PC-9 (cell line): ENCODE data around the gene ABHD17A. TPM values are rescaled to one million over a fixed set of nuclear protein-coding genes. Genes with fewer than 3 reads are reported as not detected.

Experiments
- BruUV-seq: library from RNA; stranded (reverse); fragments of 400-500 nt; replicated peaks from 2 replicates; lab custom pipeline; 2021; lab: Mats Ljungman, UMichigan
- CTCF ChIA-PET: fragments of 300-600 bp; sonication (Branson Sonifier 250); formaldehyde crosslinking; loops from one replicate; lab custom pipeline; 2022; ENCODE audit warnings: antibody characterized with exemption; lab: Charles Lee
- POLR2A ChIA-PET: fragments of 300-600 bp; sonication (Branson Sonifier 250); formaldehyde crosslinking; loops from one replicate; lab custom pipeline; 2022; ENCODE audit warnings: antibody characterized with exemption; ENCODE audit not compliant: unreplicated experiment; lab: Charles Lee
- DNase-seq, 2 experiments: peaks; one replicate each; pipeline versions ENCODE4 v3.0.0 to v3.0.0-alpha.2; 2015 to 2022; ENCODE audit warnings: mixed read lengths in 1 of 2
- H2AFZ ChIP-seq: fragments of 200-600 bp; sonication (generic); 2 replicates; pipeline ENCODE4 v1.8.1; 2017; ENCODE audit warnings: antibody characterized with exemption
- H3F3A ChIP-seq: fragments of 200-600 bp; sonication (generic); 2 replicates; pipeline ENCODE4 v1.8.1; 2017; ENCODE audit warnings: antibody characterized with exemption, mild to moderate bottlenecking, low read depth; ENCODE audit not compliant: insufficient read depth
- H3K27ac ChIP-seq: fragments of 200-600 bp; sonication (generic); 2 replicates; pipeline ENCODE4 v1.6.1; 2016; ENCODE audit warnings: mixed run types
- H3K27me3 ChIP-seq: fragments of 200-600 bp; sonication (generic); 2 replicates; pipeline ENCODE4 v1.6.1; 2016; ENCODE audit warnings: low read depth, mixed run types; ENCODE audit not compliant: insufficient read depth
- H3K36me3 ChIP-seq: fragments of 200-600 bp; sonication (generic); 2 replicates; pipeline ENCODE4 v1.6.1; 2016; ENCODE audit warnings: low read depth, mixed run types
- H3K4me1 ChIP-seq: fragments of 200-600 bp; sonication (generic); replicated peaks from 2 replicates; pipeline ENCODE4 v1.6.1; 2016; ENCODE audit warnings: mixed run types; ENCODE audit not compliant: insufficient read depth
- H3K4me2 ChIP-seq: fragments of 200-600 bp; sonication (generic); 2 replicates; pipeline ENCODE4 v1.6.1; 2017; ENCODE audit warnings: mixed run types
- H3K4me3 ChIP-seq: fragments of 200-600 bp; sonication (generic); 2 replicates; pipeline ENCODE4 v1.6.1; 2016; ENCODE audit warnings: mixed run types
- H3K79me2 ChIP-seq: fragments of 200-600 bp; sonication (generic); 2 replicates; pipeline ENCODE4 v1.6.1; 2017; ENCODE audit warnings: low read depth, mixed run types
- H3K9me2 ChIP-seq: fragments of 200-600 bp; sonication (generic); 2 replicates; pipeline ENCODE4 v1.8.1; 2017; ENCODE audit warnings: mild to moderate bottlenecking; ENCODE audit not compliant: insufficient read depth
- H3K9me3 ChIP-seq: fragments of 200-600 bp; sonication (generic); 2 replicates; pipeline ENCODE4 v1.8.1; 2016; ENCODE audit warnings: low read depth; ENCODE audit not compliant: insufficient read depth
- H4K20me1 ChIP-seq: fragments of 200-600 bp; sonication (generic); 2 replicates; pipeline ENCODE4 v1.8.1; 2017; ENCODE audit not compliant: insufficient read depth
- EZH2 ChIP-seq: fragments of 200-600 bp; sonication (generic); IDR thresholded peaks from 2 replicates; pipeline ENCODE4 v1.8.0; 2017; ENCODE audit warnings: antibody characterized with exemption, low read depth
- intact Hi-C: fragments of 100-400 bp; cut with micrococcal nuclease; formaldehyde crosslinking; loops from one replicate; pipeline ENCODE4 v1.10.0; 2022; ENCODE audit not compliant: unreplicated experiment
- total RNA-seq: library from RNA; stranded (reverse); gene quantifications from 2 replicates; pipeline ENCODE4 v1.2.3, GENCODE V29; 2021
- TF ChIP-seq, protein P1 (sequence below): fragments of 200-600 bp; sonication (generic); conservative IDR thresholded peaks from 2 replicates; pipeline ENCODE4 v1.6.1; 2017; ENCODE audit warnings: mixed run types, antibody characterized with exemption, mild to moderate bottlenecking, moderate library complexity

Gene ABHD17A
- total RNA-seq, 1 experiment from 2014 or later = 35.9 TPM

DNA sequence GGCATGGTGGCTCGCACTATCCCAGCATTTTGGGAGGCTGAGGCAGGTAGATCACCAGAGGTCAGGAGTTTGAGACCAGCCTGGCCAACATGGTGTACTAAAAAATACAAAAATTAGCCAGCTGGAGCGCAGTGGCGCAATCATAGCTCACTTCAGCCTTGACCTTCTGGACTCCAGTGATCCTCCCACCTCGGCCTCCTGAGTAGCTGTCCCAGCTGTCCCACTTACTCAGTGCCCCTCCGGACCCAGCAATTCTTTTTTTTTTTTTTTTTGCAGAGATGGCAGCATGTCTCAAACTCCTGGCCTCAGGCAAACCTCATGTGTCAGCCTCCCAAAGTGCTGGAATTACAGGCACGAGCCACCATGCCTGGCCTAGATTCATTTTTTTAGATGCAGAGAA, 17.6 kb upstream of the ABHD17A start:
- Histone ChIP-seq H3F3A (peaks cover 21% of the 10 kb centered on the region; the same call in 1 of the 2 replicates), H4K20me1 (peaks cover 4% of the 10 kb centered on the region; the same call in 1 of the 2 replicates), H3K27ac (no peak overlapping the region), H3K4me2 (no peak overlapping the region), H2AFZ (no peak overlapping the region), H3K4me3 (no peak overlapping the region), H3K4me1 (peaks cover 19% of the 10 kb centered on the region), H3K79me2 (peaks cover 22% of the 10 kb centered on the region), H3K9me2 (no peaks in the 10 kb centered on the region), H3K36me3 (no peaks in the 10 kb centered on the region), H3K9me3 (no peaks in the 10 kb centered on the region), H3K27me3 (no peaks in the 10 kb centered on the region)
- TF ChIP-seq EZH2 = no peak
- TF ChIP-seq, protein P1, sequence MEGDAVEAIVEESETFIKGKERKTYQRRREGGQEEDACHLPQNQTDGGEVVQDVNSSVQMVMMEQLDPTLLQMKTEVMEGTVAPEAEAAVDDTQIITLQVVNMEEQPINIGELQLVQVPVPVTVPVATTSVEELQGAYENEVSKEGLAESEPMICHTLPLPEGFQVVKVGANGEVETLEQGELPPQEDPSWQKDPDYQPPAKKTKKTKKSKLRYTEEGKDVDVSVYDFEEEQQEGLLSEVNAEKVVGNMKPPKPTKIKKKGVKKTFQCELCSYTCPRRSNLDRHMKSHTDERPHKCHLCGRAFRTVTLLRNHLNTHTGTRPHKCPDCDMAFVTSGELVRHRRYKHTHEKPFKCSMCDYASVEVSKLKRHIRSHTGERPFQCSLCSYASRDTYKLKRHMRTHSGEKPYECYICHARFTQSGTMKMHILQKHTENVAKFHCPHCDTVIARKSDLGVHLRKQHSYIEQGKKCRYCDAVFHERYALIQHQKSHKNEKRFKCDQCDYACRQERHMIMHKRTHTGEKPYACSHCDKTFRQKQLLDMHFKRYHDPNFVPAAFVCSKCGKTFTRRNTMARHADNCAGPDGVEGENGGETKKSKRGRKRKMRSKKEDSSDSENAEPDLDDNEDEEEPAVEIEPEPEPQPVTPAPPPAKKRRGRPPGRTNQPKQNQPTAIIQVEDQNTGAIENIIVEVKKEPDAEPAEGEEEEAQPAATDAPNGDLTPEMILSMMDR = no peak
- POLR2A ChIA-PET = interaction anchor here (0.6 kb wide), 1 partner anchor 252 kb away, joined by 3 read pairs; no protein-coding TSS in a partner anchor
- CTCF ChIA-PET = interaction anchor here (0.6 kb wide), 1 partner anchor 261 kb away, joined by 3 read pairs; the partner anchor contains the start of gene DOT1L
- no TSS peak for BruUV-seq
- no peak for DNase-seq
- intact Hi-C loops = no loop called here

- intact Hi-C loops = no loop called here
- BruUV-seq = no TSS peak
- TF ChIP-seq, protein P1 = no peak
- TF ChIP-seq EZH2 = no peak
- CTCF ChIA-PET = interaction anchor here (0.6 kb wide), 1 partner anchor 254 kb away, joined by 6 read pairs; no protein-coding TSS in a partner anchor
- Histone ChIP-seq H3K4me2 (no peak overlapping the region), H3K36me3 (no peaks in the 10 kb centered on the region), H3K27me3 (no peaks in the 10 kb centered on the region), H3K4me1 (peaks cover 16% of the 10 kb centered on the region), H3F3A (peaks cover 28% of the 10 kb centered on the region; the same call in 1 of the 2 replicates), H3K79me2 (peaks cover 13% of the 10 kb centered on the region), H3K27ac (no peak overlapping the region), H3K9me3 (no peaks in the 10 kb centered on the region), H3K9me2 (no peaks in the 10 kb centered on the region), H4K20me1 (no peaks in the 10 kb centered on the region), H2AFZ (no peak overlapping the region), H3K4me3 (no peak overlapping the region)
- POLR2A ChIA-PET = no interaction called here
- DNase-seq = no peak
Observed at GRCh38 chr19:1901940-1902404, 16.7 kb upstream of the ABHD17A start.

DNA sequence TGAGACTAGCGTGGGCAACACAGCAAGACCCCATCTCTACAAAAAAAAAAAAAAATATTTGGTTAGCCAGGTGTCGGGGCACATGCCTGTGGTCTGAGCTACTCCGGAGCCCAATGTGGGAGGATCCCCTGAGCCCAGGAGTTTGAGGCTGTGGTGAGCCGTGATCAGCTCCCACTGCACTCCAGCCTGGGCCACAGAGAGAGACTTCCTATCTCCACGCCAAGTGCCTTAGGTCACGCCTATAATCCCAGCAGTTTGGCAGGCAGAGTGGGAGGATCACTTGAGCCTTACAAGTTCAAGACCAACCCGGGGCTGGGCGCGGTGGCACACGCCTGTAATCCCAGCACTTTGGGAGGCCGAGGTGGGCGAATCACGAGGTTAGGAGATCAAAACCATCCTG, 11.2 kb upstream of the ABHD17A start:
- peaks cover 12% of the 10 kb centered on the region; the same call in 1 of the 2 replicates for H3F3A ChIP-seq
- no peaks in the 10 kb centered on the region for H3K36me3 ChIP-seq
- H3K27ac ChIP-seq = no peak overlapping the region
- CTCF ChIA-PET = interaction anchor here (0.6 kb wide), 1 partner anchor 381 kb away, joined by 8 read pairs; no protein-coding TSS in a partner anchor
- H3K4me3 ChIP-seq = no peak overlapping the region
- no peaks in the 10 kb centered on the region for H3K9me3 ChIP-seq
- H3K4me1 ChIP-seq = no peaks in the 10 kb centered on the region
- BruUV-seq = no TSS peak
- H3K4me2 ChIP-seq = no peak overlapping the region
- H3K79me2 ChIP-seq = no peaks in the 10 kb centered on the region
- TF ChIP-seq, protein P1 = no peak
- no peak for TF ChIP-seq EZH2
- DNase-seq = no peak
- H3K27me3 ChIP-seq = no peaks in the 10 kb centered on the region
- H4K20me1 ChIP-seq = no peaks in the 10 kb centered on the region
- POLR2A ChIA-PET = no interaction called here
- H2AFZ ChIP-seq = no peak overlapping the region
- H3K9me2 ChIP-seq = no peaks in the 10 kb centered on the region
- intact Hi-C loops = no loop called here
